HepG2 (cell line): Measurements from ENCODE around the gene TXNIP. TPM values are rescaled to one million over a fixed set of nuclear protein-coding genes. Genes with fewer than 3 reads are reported as not detected.

ENCODE experiments used
- ATAC-seq: fragments of 200-7000 bp; cut with Tn5 transposase; 3 replicates; pipeline ENCODE4 v1.9.1; 2020; ENCODE audit warnings: mild to moderate bottlenecking, moderate library complexity
- BruUV-seq: library from RNA; stranded (reverse); fragments of 400-500 nt; replicated peaks from 2 replicates; lab custom pipeline; 2021; lab: Mats Ljungman, UMichigan
- CTCF ChIA-PET: fragments of 300-600 bp; formaldehyde crosslinking; extraction: SDS; loops from one replicate; lab custom pipeline; 2021; ENCODE audit warnings: low total read pairs, inconsistent platforms, low intra/inter-chr PET ratio; lab: Yijun Ruan, JAX
- POLR2A ChIA-PET: fragments of 350-600 bp; sonication (Branson Sonifier 250); formaldehyde crosslinking; loops from one replicate; lab custom pipeline; 2020; ENCODE audit warnings: antibody characterized with exemption, inconsistent platforms; lab: Yijun Ruan, JAX
- DNase-seq: peaks from one replicate; pipeline ENCODE4 v3.0.0-alpha.2; 2015; ENCODE audit warnings: low spot score
- FAIRE-seq: peaks from 3 replicates; lab custom pipeline; 2011; peaks lifted over from hg19 to GRCh38; lab: Jason Lieb, UNC
- H2AFZ ChIP-seq: one replicate; pipeline ENCODE4 v1.6.1; 2011; ENCODE audit warnings: low read length, inconsistent platforms
- H3K27ac ChIP-seq: fragments of 300-600 bp; 3 replicates; pipeline ENCODE4 v1.8.0; 2011; ENCODE audit warnings: mixed run types, mild to moderate bottlenecking, mixed read lengths, low read length, inconsistent platforms; ENCODE audit not compliant: insufficient read depth; ENCODE audit errors: extremely low read length
- H3K27me3 ChIP-seq, 2 experiments: fragments of 200-600 bp in 1 of 2; 2 replicates in 1 of 2; 3 replicates in 1 of 2; pipeline versions ENCODE4 v1.6.0 to v1.8.0; 2011; ENCODE audit warnings: low read length in 2 of 2, mild to moderate bottlenecking in 2 of 2, moderate library complexity in 2 of 2, inconsistent platforms in 1 of 2; ENCODE audit not compliant: insufficient read depth in 2 of 2, control insufficient read depth in 1 of 2
- H3K36me3 ChIP-seq, 2 experiments: fragments of 200-600 bp in 1 of 2; replicated peaks in 1 of 2; 2 replicates in 1 of 2; 3 replicates in 1 of 2; pipeline versions ENCODE4 v1.5.1 to v1.8.0; 2011; ENCODE audit warnings: low read length in 2 of 2, inconsistent platforms in 1 of 2; ENCODE audit not compliant: insufficient read depth in 2 of 2, control insufficient read depth in 1 of 2
- H3K4me1 ChIP-seq: 2 replicates; pipeline ENCODE4 v1.5.1; 2012; ENCODE audit warnings: low read length, inconsistent platforms; ENCODE audit not compliant: insufficient read depth
- H3K4me2 ChIP-seq: 2 replicates; pipeline ENCODE4 v1.6.0; 2011; ENCODE audit warnings: low read depth, low read length, inconsistent platforms
- H3K4me3 ChIP-seq, 3 experiments: fragments of 200-600 bp in 1 of 3; sonication (generic), shearing (Covaris generic) in 1 of 3; replicated peaks in 1 of 3; 2 replicates each; pipeline ENCODE4 v1.5.1; 2011 to 2016; ENCODE audit warnings: low read length in 3 of 3, inconsistent platforms in 2 of 3, low read depth in 2 of 3, mild to moderate bottlenecking in 2 of 3, control low read depth in 1 of 3, mixed read lengths in 1 of 3; ENCODE audit not compliant: insufficient read depth in 1 of 3
- H3K79me2 ChIP-seq: one replicate; pipeline ENCODE4 v1.6.1; 2011; ENCODE audit warnings: low read length, inconsistent platforms; ENCODE audit not compliant: insufficient read depth
- H3K9ac ChIP-seq: 2 replicates; pipeline ENCODE4 v1.6.0; 2011; ENCODE audit warnings: mild to moderate bottlenecking, low read depth, low read length, inconsistent platforms; ENCODE audit not compliant: insufficient read depth
- H3K9me3 ChIP-seq: 2 replicates; pipeline ENCODE4 v1.5.1; 2012; ENCODE audit warnings: mild to moderate bottlenecking, low read length
- H4K20me1 ChIP-seq: 2 replicates; pipeline ENCODE4 v1.6.0; 2011; ENCODE audit warnings: inconsistent platforms, mild to moderate bottlenecking, low read length, moderate library complexity; ENCODE audit not compliant: insufficient read depth
- DZIP1 ChIP-seq: sonication (generic); formaldehyde crosslinking; IDR thresholded peaks from 2 replicates; pipeline ENCODE4 v1.5.0; 2020; ENCODE audit warnings: mild to moderate bottlenecking, missing genetic modification reagents
- MNT ChIP-seq: fragments of 450-650 bp; IDR thresholded peaks from 2 replicates; pipeline ENCODE4 v1.6.1; 2016
- TRIM22 ChIP-seq: fragments of 450-650 bp; IDR thresholded peaks from 2 replicates; pipeline ENCODE4 v1.6.1; 2017
- ZBTB39 ChIP-seq: sonication (generic); formaldehyde crosslinking; IDR thresholded peaks from 2 replicates; pipeline ENCODE4 v1.5.0; 2020; ENCODE audit warnings: missing genetic modification reagents
- ZNF296 ChIP-seq: sonication (generic); formaldehyde crosslinking; conservative IDR thresholded peaks from 2 replicates; pipeline ENCODE4 v1.5.0; 2020; ENCODE audit warnings: mild to moderate bottlenecking, missing genetic modification reagents
- ZNF337 ChIP-seq: sonication (generic); formaldehyde crosslinking; IDR thresholded peaks from 2 replicates; pipeline ENCODE4 v1.5.1; 2020; ENCODE audit warnings: missing genetic modification reagents, low read depth, mild to moderate bottlenecking, borderline replicate concordance
- ZNF558 ChIP-seq: sonication (generic); formaldehyde crosslinking; IDR thresholded peaks from 2 replicates; pipeline ENCODE4 v1.9.0; 2022; ENCODE audit warnings: mild to moderate bottlenecking, missing genetic modification reagents, borderline replicate concordance
- ZNF569 ChIP-seq: sonication (generic); formaldehyde crosslinking; IDR thresholded peaks from 2 replicates; pipeline ENCODE4 v1.5.0; 2020; ENCODE audit warnings: mild to moderate bottlenecking, missing genetic modification reagents, moderate library complexity, borderline replicate concordance
- ZSCAN25 ChIP-seq: sonication (generic); formaldehyde crosslinking; IDR thresholded peaks from 2 replicates; pipeline ENCODE4 v1.8.0; 2022; ENCODE audit warnings: mild to moderate bottlenecking, missing genetic modification reagents
- ZXDC ChIP-seq: sonication (generic); formaldehyde crosslinking; IDR thresholded peaks from 2 replicates; pipeline ENCODE4 v1.5.0; 2020; ENCODE audit warnings: mild to moderate bottlenecking, missing genetic modification reagents
- WGBS: methylation state at CpG from one replicate; pipeline ENCODE4 v1.1.6; 2017; ENCODE audit warnings: low lambda C conversion rate; 5-methylcytosine and 5-hydroxymethylcytosine counted together
- in situ Hi-C: cut with HindIII; loops from 2 replicates; pipeline ENCODE4 v1.10.0; 2017; ENCODE audit warnings: low pct_unique_long_range_greater_than_20kb; ENCODE audit not compliant: extremely low pct_ligation_motif_present
- intact Hi-C: fragments of 100-400 bp; cut with micrococcal nuclease; formaldehyde crosslinking; loops from one replicate; pipeline ENCODE4 v1.10.0; 2022; ENCODE audit not compliant: unreplicated experiment
- polyA plus RNA-seq, 8 experiments: library from polyadenylated mRNA; depleted of rRNA in 3 of 8; stranded (reverse) in 7 of 8; unstranded in 1 of 8; fragments of >200 nt; fragmentation: Illumina TruSeq in 4 of 8; extraction: Trizol in 4 of 8; gene quantifications; 2 replicates each; pipeline versions ENCODE4 v1.2.1 to v1.2.3, GENCODE V29; 2011 to 2016; ENCODE audit warnings: low read depth in 4 of 8, missing spikeins in 1 of 8, mixed read lengths in 1 of 8; ENCODE audit not compliant: insufficient read depth in 1 of 8
- total RNA-seq, 5 experiments: library from RNA; depleted of rRNA; stranded (reverse); fragments of >200 nt; fragmentation: Illumina TruSeq; extraction: Trizol; gene quantifications; 2 replicates each; pipeline ENCODE4 v1.2.3, GENCODE V29; 2016; ENCODE audit warnings: low read depth in 1 of 5

The TXNIP gene
- total and polyA plus RNA-seq, 2 of the 13 experiments (the other 11 are each of a cell fraction or from before 2014, with no cell fraction given) = 24.4 to 237 TPM

GRCh38 chr1:145959957-145960467 is 36.4 kb downstream of the TXNIP start:
- no peak overlapping the region for H2AFZ ChIP-seq
- H3K27me3 ChIP-seq = peaks cover 0 to 30% of the 10 kb centered on the region in 2 experiments; a peak in 3 of 5 replicates
- ChIA-PET POLR2A (no interaction called here), CTCF (no interaction called here)
- TF ChIP-seq ZNF296 = 0 out of 2 replicates have a peak, but pooled peaks have one; percentile 7
- peak; percentile 63 for TF ChIP-seq MNT
- TF ChIP-seq ZXDC (CRISPR knock-in tag) = 0 out of 2 replicates have a peak, but pooled peaks have one; percentile 36
- no peak for TF ChIP-seq TRIM22
- 0 out of 2 replicates have a peak, but pooled peaks have one; percentile 54 for TF ChIP-seq ZNF558
- TF ChIP-seq ZNF569 = 0 out of 2 replicates have a peak, but pooled peaks have one; percentile 28
- TF ChIP-seq DZIP1 (CRISPR knock-in tag) = 0 out of 2 replicates have a peak, but pooled peaks have one; percentile 23
- no peak for TF ChIP-seq ZNF337 (CRISPR knock-in tag)
- TF ChIP-seq ZBTB39 (CRISPR knock-in tag) = no peak
- TF ChIP-seq ZSCAN25 = peak; percentile 6; the same call in 1 of the 2 replicates
- no peaks in the 10 kb centered on the region for H3K36me3 ChIP-seq
- in situ Hi-C loops (loop anchor here (5.0 kb wide), 1 partner anchor 33 kb away; the partner anchor contains the start of gene RBM8A), intact Hi-C loops (loop anchor here (5.0 kb wide), 3 partner anchors 47 to 103 kb away; partner anchors contain the start of gene PIAS3)
- H3K27ac ChIP-seq = no peak overlapping the region
- no peak for FAIRE-seq
- H3K4me3 ChIP-seq = peak overlapping the region; percentile 60 to 91 (median 68)
- H3K9me3 ChIP-seq = no peaks in the 10 kb centered on the region
- H3K79me2 ChIP-seq = peaks cover 16% of the 10 kb centered on the region
- peak overlapping the region; percentile 62 for H3K9ac ChIP-seq
- BruUV-seq = no TSS peak
- H4K20me1 ChIP-seq = no peaks in the 10 kb centered on the region
- 0% methylated on average over 4 of the region's 12 CpGs for WGBS
- peak overlapping the region; percentile 99 for H3K4me2 ChIP-seq
- ATAC-seq = peak; percentile 0; the same call in 1 of the 3 replicates
- DNase-seq = no peak
- H3K4me1 ChIP-seq = peaks cover 71% of the 10 kb centered on the region
